T-helper 1 cell treated with Interleukin-12 subunit alpha and Interleukin-12 subunit beta and Interleukin-4 antibody, amounts not matched to agents 30 μg/mL and 1 μg/mL, for 36 hours (primary cell): Measurements from ENCODE around the gene IRF4.

Experiments used
- H3K27ac Mint-ChIP-seq: one replicate; pipeline ENCODE4 v1.8.0; 2021; ENCODE audit warnings: mild to moderate bottlenecking, mixed read lengths
- H3K27me3 Mint-ChIP-seq: one replicate; pipeline ENCODE4 v1.8.0; 2021; ENCODE audit warnings: low read depth, mixed read lengths
- H3K36me3 Mint-ChIP-seq: one replicate; pipeline ENCODE4 v1.8.0; 2021; ENCODE audit warnings: low read depth, mixed read lengths
- H3K4me1 Mint-ChIP-seq: one replicate; pipeline ENCODE4 v1.8.0; 2021; ENCODE audit warnings: low read depth, mixed read lengths
- H3K4me3 Mint-ChIP-seq: one replicate; pipeline ENCODE4 v1.8.0; 2021; ENCODE audit warnings: mild to moderate bottlenecking, moderate library complexity, mixed read lengths
- H3K9me3 Mint-ChIP-seq: one replicate; pipeline ENCODE4 v1.8.0; 2021; ENCODE audit warnings: mixed read lengths

The IRF4 gene

DNA sequence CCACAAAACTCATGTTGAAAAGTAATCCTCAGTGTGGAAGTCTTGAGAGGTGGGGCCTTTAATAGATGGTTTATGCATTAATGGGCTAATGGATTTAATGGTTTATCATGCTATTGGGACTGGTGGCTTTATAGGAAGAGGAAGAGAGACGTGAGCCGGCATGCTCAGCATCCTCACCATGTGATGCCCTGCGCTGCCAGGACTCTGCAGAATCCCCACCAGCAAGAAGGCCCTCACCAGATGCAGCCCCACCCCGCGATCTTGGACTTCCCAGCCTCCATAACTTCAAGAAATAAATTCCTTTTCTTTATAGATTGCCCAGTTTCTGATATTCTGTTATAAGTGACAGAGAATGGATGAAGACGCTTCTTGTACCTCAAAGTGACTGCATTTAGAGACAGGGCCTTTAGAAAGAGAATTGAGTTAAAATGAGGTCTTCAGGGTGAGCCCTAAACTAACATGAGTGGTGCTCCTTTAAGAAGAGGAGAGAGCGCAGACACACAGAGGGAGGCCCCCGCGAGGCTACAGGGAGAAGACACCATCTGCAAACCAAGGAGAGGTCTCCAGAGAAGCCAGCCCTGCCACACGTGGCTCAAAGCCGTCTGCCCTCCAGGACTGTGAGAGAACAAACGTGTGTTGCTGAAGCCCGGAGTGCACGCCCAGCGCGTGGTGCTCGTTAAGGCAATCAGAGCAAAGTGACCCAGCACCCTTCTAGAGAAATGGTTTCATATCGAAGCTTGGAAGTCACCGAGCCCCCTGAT, 56.9 kb downstream of the IRF4 start:
- H3K27me3 Mint-ChIP-seq = no peaks in the 10 kb centered on the region
- H3K4me3 Mint-ChIP-seq = peak overlapping the region; percentile 65
- peak overlapping the region; percentile 87 for H3K27ac Mint-ChIP-seq
- H3K36me3 Mint-ChIP-seq = no peaks in the 10 kb centered on the region
- H3K9me3 Mint-ChIP-seq = no peaks in the 10 kb centered on the region
- H3K4me1 Mint-ChIP-seq = peaks cover 49% of the 10 kb centered on the region

DNA sequence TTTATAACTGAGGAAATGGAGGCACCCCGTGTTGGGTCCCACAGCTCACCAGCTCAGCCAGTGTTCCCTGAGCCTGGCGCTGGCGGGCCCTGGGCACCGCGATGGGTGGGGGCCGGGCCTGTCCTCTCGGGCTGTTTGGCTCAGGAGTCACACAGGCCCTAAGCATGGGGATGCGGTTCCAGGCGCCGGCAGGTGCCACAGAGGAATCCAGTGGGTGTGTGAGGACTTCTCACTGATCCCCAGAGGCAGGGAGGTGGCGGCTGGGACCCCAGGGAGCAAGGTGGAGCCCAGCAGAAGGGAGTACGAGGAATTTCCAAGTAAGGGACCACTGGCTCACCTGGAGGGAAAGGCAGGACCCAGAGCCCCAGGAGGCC, 57.5 kb downstream of the IRF4 start:
- H3K27me3 Mint-ChIP-seq = no peaks in the 10 kb centered on the region
- peak overlapping the region; percentile 87 for H3K27ac Mint-ChIP-seq
- no peaks in the 10 kb centered on the region for H3K36me3 Mint-ChIP-seq
- H3K4me3 Mint-ChIP-seq = no peak overlapping the region
- peaks cover 46% of the 10 kb centered on the region for H3K4me1 Mint-ChIP-seq
- no peaks in the 10 kb centered on the region for H3K9me3 Mint-ChIP-seq

DNA sequence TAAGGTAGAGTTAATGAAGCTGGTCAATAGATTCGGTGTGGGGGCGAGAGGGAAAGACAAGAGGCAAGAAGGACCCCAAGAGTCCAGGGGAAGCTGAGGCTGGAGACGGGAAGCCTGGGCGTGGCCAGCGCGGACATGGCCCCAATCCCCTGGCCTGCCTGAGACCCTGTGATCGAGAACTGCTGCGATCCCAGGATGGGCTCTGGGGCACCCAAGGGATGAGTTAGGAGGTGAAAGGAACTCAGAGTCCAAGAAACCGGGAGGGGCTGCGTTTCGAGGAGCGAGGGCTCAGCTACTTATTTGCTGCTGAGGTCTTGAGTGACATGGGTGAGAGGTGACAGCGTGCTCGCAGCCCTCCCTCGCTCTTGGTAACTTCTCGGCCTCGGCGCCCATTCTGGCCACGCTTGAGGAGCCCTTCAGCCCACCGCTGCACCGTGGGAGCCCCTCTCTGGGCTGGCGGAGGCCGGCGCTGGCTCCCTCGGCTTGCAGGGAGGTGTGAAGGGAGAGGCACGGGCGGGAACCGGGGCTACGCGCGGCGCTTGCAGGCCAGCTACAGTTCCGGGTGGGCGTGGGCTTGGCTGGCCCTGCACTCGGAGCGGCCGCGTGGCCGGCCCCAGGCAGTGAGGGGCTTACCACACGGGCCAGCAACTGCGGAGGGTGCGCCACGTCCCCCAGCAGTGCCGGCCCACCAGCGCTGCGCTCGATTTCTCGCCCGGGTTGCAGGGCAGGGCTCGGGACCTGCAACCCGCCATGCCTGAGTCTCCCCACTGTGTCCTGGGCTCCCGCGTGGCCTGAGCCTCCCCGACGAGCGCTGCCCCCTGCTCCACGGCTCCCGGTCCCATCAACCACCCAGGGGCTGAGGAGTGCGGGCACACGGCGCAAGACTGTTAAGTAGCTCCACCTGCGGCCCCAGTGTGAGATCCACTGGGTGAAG, 58.2 kb downstream of the IRF4 start:
- Mint-ChIP-seq H3K9me3 (no peaks in the 10 kb centered on the region), H3K36me3 (no peaks in the 10 kb centered on the region), H3K27ac (peak overlapping the region; percentile 46), H3K4me3 (no peak overlapping the region), H3K4me1 (peaks cover 43% of the 10 kb centered on the region), H3K27me3 (no peaks in the 10 kb centered on the region)

- H3K4me3 Mint-ChIP-seq = no peak overlapping the region
- H3K4me1 Mint-ChIP-seq = peaks cover 35% of the 10 kb centered on the region
- H3K36me3 Mint-ChIP-seq = peaks cover 2% of the 10 kb centered on the region
- no peaks in the 10 kb centered on the region for H3K27me3 Mint-ChIP-seq
- no peak overlapping the region for H3K27ac Mint-ChIP-seq
- H3K9me3 Mint-ChIP-seq = no peaks in the 10 kb centered on the region
Measured at GRCh38 chr6:451336-451735, 59.8 kb downstream of the IRF4 start.

DNA sequence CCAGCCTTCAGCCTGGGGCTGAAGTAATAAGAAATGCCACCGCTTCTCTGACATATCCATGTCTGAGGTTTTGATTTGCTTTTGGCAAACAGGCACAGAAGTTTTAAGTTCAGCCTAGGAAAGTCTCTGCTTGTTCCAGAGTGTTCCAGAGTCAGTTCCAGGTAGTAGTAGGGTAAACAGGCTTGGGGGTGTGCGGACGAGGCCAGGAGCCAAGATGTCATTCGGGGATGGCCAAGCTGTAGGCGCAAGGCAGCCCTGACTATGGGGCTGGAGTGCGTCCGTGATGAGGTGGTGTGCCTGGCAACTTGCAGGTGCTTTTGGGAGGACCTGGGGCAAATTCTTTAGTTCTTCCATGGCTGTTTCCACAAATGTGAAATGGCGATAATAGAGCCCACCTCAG, 60.3 kb downstream of the IRF4 start:
- H3K4me3 Mint-ChIP-seq = no peak overlapping the region
- H3K36me3 Mint-ChIP-seq = peaks cover 2% of the 10 kb centered on the region
- no peak overlapping the region for H3K27ac Mint-ChIP-seq
- H3K9me3 Mint-ChIP-seq = peaks cover 1% of the 10 kb centered on the region
- no peaks in the 10 kb centered on the region for H3K27me3 Mint-ChIP-seq
- H3K4me1 Mint-ChIP-seq = peaks cover 30% of the 10 kb centered on the region

GRCh38 chr6:452301-453067, 60.9 kb downstream of the IRF4 start:
- H3K9me3 Mint-ChIP-seq = peaks cover 7% of the 10 kb centered on the region
- peaks cover 8% of the 10 kb centered on the region for H3K36me3 Mint-ChIP-seq
- no peaks in the 10 kb centered on the region for H3K27me3 Mint-ChIP-seq
- no peak overlapping the region for H3K4me3 Mint-ChIP-seq
- peaks cover 29% of the 10 kb centered on the region for H3K4me1 Mint-ChIP-seq
- no peak overlapping the region for H3K27ac Mint-ChIP-seq

- Mint-ChIP-seq H3K27me3 (no peaks in the 10 kb centered on the region), H3K4me1 (peaks cover 23% of the 10 kb centered on the region), H3K4me3 (no peak overlapping the region), H3K36me3 (peaks cover 11% of the 10 kb centered on the region), H3K9me3 (peaks cover 14% of the 10 kb centered on the region), H3K27ac (no peak overlapping the region)
Measured at GRCh38 chr6:453152-453551, 61.6 kb downstream of the IRF4 start.

GRCh38 chr6:454148-454991, 62.8 kb downstream of the IRF4 start:
- Mint-ChIP-seq H3K4me3 (no peak overlapping the region), H3K27ac (no peak overlapping the region), H3K9me3 (peaks cover 22% of the 10 kb centered on the region), H3K27me3 (peaks cover 1% of the 10 kb centered on the region), H3K36me3 (peaks cover 14% of the 10 kb centered on the region), H3K4me1 (peaks cover 14% of the 10 kb centered on the region)

- Mint-ChIP-seq H3K27ac (peak overlapping the region; percentile 31), H3K36me3 (peaks cover 14% of the 10 kb centered on the region), H3K4me3 (no peak overlapping the region), H3K4me1 (peaks cover 14% of the 10 kb centered on the region), H3K27me3 (peaks cover 3% of the 10 kb centered on the region), H3K9me3 (peaks cover 22% of the 10 kb centered on the region)
Measured at GRCh38 chr6:455006-455585, 63.5 kb downstream of the IRF4 start.

DNA sequence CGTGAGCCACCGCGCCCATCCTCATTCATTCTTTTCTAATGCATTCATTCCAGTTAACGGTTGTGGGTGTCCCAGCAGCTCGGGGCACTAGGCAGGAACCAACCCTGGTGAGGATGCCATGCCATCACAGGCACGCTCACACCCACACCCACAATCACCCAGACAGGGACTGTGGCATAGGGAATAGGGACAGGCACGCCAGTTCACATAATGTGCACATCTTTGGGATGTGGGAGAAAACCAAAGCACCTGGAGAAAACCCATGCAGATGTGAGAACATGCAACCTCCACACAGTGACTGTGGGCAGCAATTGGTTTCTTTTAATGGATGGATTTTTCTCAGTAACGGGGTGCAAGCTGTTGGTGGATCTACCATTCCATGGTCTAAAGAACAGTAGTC, 64.3 kb downstream of the IRF4 start:
- H3K36me3 Mint-ChIP-seq = peaks cover 14% of the 10 kb centered on the region
- H3K9me3 Mint-ChIP-seq = peaks cover 22% of the 10 kb centered on the region
- H3K27me3 Mint-ChIP-seq = peaks cover 3% of the 10 kb centered on the region
- H3K4me1 Mint-ChIP-seq = peaks cover 20% of the 10 kb centered on the region
- no peak overlapping the region for H3K27ac Mint-ChIP-seq
- no peak overlapping the region for H3K4me3 Mint-ChIP-seq

- Mint-ChIP-seq H3K27me3 (peaks cover 3% of the 10 kb centered on the region), H3K9me3 (peaks cover 22% of the 10 kb centered on the region), H3K27ac (no peak overlapping the region), H3K4me3 (no peak overlapping the region), H3K36me3 (peaks cover 14% of the 10 kb centered on the region), H3K4me1 (peaks cover 24% of the 10 kb centered on the region)
Measured at GRCh38 chr6:456358-456867, 64.9 kb downstream of the IRF4 start.

DNA sequence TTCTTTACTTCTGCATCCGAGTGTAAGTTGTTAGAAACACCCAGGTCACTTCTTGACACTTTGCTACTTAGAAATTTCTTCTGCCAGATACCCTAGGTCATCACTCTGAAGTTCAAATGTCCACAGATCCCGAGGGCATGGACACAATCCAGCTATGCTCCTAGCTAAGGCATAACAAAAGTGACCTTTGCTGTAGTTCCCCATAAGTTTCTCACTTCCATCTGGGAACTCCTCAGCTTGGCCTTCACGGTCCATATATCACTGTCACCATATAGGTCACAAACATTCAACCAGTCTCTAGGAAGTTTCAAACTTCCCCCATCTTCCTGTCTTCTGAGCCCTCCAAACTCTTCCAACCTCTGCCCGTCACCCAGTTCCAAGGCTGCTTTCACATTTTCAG, 65.3 kb downstream of the IRF4 start:
- peaks cover 29% of the 10 kb centered on the region for H3K4me1 Mint-ChIP-seq

More for the DNA sequence above, 65.3 kb downstream of the IRF4 start:
- Mint-ChIP-seq H3K27me3 (peaks cover 3% of the 10 kb centered on the region), H3K36me3 (peaks cover 17% of the 10 kb centered on the region), H3K27ac (no peak overlapping the region), H3K4me3 (no peak overlapping the region), H3K9me3 (peaks cover 22% of the 10 kb centered on the region)
